CD4-positive, alpha-beta T cell treated with Interleukin-1 beta for 1 hour (primary cell): Measurements from ENCODE around the gene TUBGCP4.
"Not testable (repeated sequence)": the region's sequence is repeated elsewhere in the genome, so short reads cannot be mapped to it uniquely, and the experiment has no call there.

Experiments
- DNase-seq, 2 donors: peaks; one replicate each; pipeline ENCODE4 v3.0.0-alpha.2; 2020 to 2022

Gene TUBGCP4

GRCh38 chr15:43370975-43371974 lies at the start of gene TUBGCP4, which contains the start of gene ZSCAN29:
Gene TUBGCP4 (plus strand): TSS chr15:43371101. CDS start chr15:43371355, 254 bp downstream.
Gene ZSCAN29 (minus strand): TSS chr15:43371043. CDS start chr15:43369913, 1,130 bp downstream.
- peak; percentile 79 to 81 for DNase-seq

GRCh38 chr15:43325039-43325684 lies 45.7 kb upstream of the TUBGCP4 start:
- no peak for DNase-seq

GRCh38 chr15:43329217-43329959 lies 41.5 kb upstream of the TUBGCP4 start:
- no peak for DNase-seq

- DNase-seq = peak; percentile 93
These were observed 40.7 kb upstream of the TUBGCP4 start, which contains the start of gene LCMT2 for GRCh38 chr15:43329960-43330779. Gene LCMT2 (minus strand): TSS chr15:43330573. CDS start chr15:43330489, 84 bp downstream.

- DNase-seq = no peak
These were observed 40.2 kb upstream of the TUBGCP4 start for GRCh38 chr15:43330780-43331087.

GRCh38 chr15:43346305-43346704 lies 24.6 kb upstream of the TUBGCP4 start:
- no peak for DNase-seq

GRCh38 chr15:43347114-43347513 lies 23.8 kb upstream of the TUBGCP4 start:
- DNase-seq = no peak

- no peak for DNase-seq
These were observed 18.1 kb upstream of the TUBGCP4 start for GRCh38 chr15:43352693-43353382.

- DNase-seq = no peak
These were observed 10.1 kb upstream of the TUBGCP4 start for GRCh38 chr15:43360821-43361220.

GRCh38 chr15:43361313-43361903 lies 9.5 kb upstream of the TUBGCP4 start:
- DNase-seq = no peak

- no peak for DNase-seq
These were observed 459 bp upstream of the TUBGCP4 start for GRCh38 chr15:43370310-43370974.

GRCh38 chr15:43376017-43376705 lies 5.3 kb downstream of the TUBGCP4 start:
- DNase-seq = peak; percentile 29 to 50

- DNase-seq = no peak
These were observed 7.7 kb downstream of the TUBGCP4 start for GRCh38 chr15:43378601-43379000.

- no peak for DNase-seq
These were observed 11.4 kb downstream of the TUBGCP4 start for GRCh38 chr15:43382310-43382709.

- no peak for DNase-seq
These were observed 12.2 kb downstream of the TUBGCP4 start for GRCh38 chr15:43383070-43383469.

GRCh38 chr15:43390723-43391122 lies 19.8 kb downstream of the TUBGCP4 start:
- no peak for DNase-seq

GRCh38 chr15:43393592-43393991 lies 22.7 kb downstream of the TUBGCP4 start:
- DNase-seq = not testable (repeated sequence)

- no peak for DNase-seq
These were observed 31.4 kb downstream of the TUBGCP4 start for GRCh38 chr15:43402255-43402654.

- no peak for DNase-seq
These were observed 32.7 kb downstream of the TUBGCP4 start for GRCh38 chr15:43403616-43404015.

GRCh38 chr15:43404130-43404529 lies 33.2 kb downstream of the TUBGCP4 start:
- DNase-seq = no peak
